ENCODE results near the gene MSL1. TPM values are rescaled to one million over a fixed set of nuclear protein-coding genes. Genes with fewer than 3 reads are reported as not detected.

The MSL1 gene
- total and polyA plus RNA-seq, 2 of the 13 experiments (the other 11 are each of a cell fraction or from before 2014, with no cell fraction given) = 63.8 to 88.5 TPM

DNA sequence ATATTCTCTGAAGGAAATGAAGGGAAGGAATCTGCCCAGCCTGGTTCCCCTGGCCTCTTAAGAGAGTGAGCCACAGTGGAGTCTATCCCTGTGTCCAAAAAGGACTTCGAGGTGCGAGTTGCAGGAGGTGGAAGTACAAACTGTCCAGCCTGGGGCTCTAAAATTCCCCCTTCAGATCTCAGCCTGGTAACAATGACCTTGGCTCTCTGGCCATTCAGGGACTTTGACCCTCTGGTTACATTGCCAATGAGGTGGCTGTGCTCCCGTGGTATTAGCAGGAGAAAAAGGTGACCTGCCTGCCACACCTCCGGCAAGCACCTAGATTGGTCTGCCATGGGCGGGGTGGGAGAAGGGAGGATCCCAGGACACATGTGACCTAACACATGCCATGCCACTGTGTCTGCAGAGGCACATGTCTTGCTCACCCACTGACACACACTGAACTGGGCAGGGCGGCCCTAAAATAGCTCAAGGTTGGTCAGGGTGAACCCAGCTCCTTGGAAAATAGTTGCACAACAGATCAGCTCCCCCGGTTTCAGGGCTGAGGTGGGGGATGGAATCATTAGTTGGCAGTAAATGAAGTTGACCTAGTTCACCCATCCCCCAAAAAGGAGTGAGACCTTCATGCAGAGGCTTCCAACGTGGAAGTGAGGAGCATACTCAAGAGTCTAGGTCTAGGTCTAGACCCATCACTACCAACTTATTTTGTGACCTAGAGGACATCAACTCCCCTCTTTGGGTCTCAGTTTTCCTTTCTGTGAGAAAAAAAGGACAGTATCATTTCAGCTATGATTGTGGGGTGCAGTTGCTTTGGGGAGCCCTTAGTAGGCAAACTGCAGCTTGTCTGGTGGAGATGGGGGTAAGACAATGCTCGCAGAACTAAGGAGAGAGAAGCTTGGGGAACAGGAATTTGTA is 23.6 kb upstream of the MSL1 start (continued):
- no peak for TF ChIP-seq KIAA2018 (CRISPR knock-in tag; IDR thresholded peaks at IDR 0.05; ENCODE audit: borderline replicate concordance)
- TF ChIP-seq ZNF274 (CRISPR knock-in tag; IDR thresholded peaks at IDR 0.05) = peak; percentile 94
- peak; percentile 68; the same call in 1 of the 2 replicates for TF ChIP-seq ELF4 (CRISPR knock-in tag; IDR thresholded peaks at IDR 0.05; ENCODE audit: borderline replicate concordance)
- TF ChIP-seq, protein P1, sequence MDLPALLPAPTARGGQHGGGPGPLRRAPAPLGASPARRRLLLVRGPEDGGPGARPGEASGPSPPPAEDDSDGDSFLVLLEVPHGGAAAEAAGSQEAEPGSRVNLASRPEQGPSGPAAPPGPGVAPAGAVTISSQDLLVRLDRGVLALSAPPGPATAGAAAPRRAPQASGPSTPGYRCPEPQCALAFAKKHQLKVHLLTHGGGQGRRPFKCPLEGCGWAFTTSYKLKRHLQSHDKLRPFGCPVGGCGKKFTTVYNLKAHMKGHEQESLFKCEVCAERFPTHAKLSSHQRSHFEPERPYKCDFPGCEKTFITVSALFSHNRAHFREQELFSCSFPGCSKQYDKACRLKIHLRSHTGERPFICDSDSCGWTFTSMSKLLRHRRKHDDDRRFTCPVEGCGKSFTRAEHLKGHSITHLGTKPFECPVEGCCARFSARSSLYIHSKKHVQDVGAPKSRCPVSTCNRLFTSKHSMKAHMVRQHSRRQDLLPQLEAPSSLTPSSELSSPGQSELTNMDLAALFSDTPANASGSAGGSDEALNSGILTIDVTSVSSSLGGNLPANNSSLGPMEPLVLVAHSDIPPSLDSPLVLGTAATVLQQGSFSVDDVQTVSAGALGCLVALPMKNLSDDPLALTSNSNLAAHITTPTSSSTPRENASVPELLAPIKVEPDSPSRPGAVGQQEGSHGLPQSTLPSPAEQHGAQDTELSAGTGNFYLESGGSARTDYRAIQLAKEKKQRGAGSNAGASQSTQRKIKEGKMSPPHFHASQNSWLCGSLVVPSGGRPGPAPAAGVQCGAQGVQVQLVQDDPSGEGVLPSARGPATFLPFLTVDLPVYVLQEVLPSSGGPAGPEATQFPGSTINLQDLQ (CRISPR knock-in tag; IDR thresholded peaks at IDR 0.05) = no peak; the same call in 1 of the 2 replicates
- no peak for TF ChIP-seq KAT2B (IDR thresholded peaks at IDR 0.05; ENCODE audit: borderline replicate concordance, low read depth, low read length)
- TF ChIP-seq HNF4G (IDR thresholded peaks at IDR 0.05; ENCODE audit: borderline replicate concordance, low read depth, low read length) = peak; percentile 92
- peak; percentile 96 for TF ChIP-seq HNF4G (CRISPR knock-in tag; IDR thresholded peaks at IDR 0.05; ENCODE audit: borderline replicate concordance, low read depth)
- TF ChIP-seq HINFP (CRISPR knock-in tag; IDR thresholded peaks at IDR 0.05; ENCODE audit: low read depth) = no peak
- peak; percentile 84; the same call in 1 of the 2 replicates for TF ChIP-seq ZNF766 (CRISPR knock-in tag; IDR thresholded peaks at IDR 0.05; ENCODE audit: borderline replicate concordance)
- peak; percentile 89 for TF ChIP-seq ZNF350 (CRISPR knock-in tag; IDR thresholded peaks at IDR 0.05; ENCODE audit: borderline replicate concordance, low read depth)
- peak; percentile 54; the same call in 1 of the 2 replicates for TF ChIP-seq ZFP90 (CRISPR knock-in tag; IDR thresholded peaks at IDR 0.05; ENCODE audit: borderline replicate concordance)
- TF ChIP-seq ZNF746 (CRISPR knock-in tag; IDR thresholded peaks at IDR 0.05) = no peak; the same call in 1 of the 2 replicates
- TF ChIP-seq MAZ (IDR thresholded peaks at IDR 0.05; ENCODE audit: borderline replicate concordance, low read depth, low read length) = no peak
- peak; percentile 67 for TF ChIP-seq MAZ (CRISPR knock-in tag; IDR thresholded peaks at IDR 0.05; ENCODE audit: low read depth)
- TF ChIP-seq ZBTB20 (CRISPR knock-in tag; IDR thresholded peaks at IDR 0.05; ENCODE audit: borderline replicate concordance, low read depth) = peak; percentile 9
